Suppressor macrophage treated with lipopolysaccharide for 4 hours (primary cell): ENCODE data around the gene SLC25A27.
A peak's percentile ranks its signal among the peaks of the same experiment; 100 is the strongest.
"Not testable (repeated sequence)": the region's sequence is repeated elsewhere in the genome, so short reads cannot be mapped to it uniquely, and the experiment has no call there.

Source experiments
- DNase-seq: peaks from one replicate; pipeline ENCODE4 v3.0.0-alpha.2; 2020

SLC25A27 gene

GRCh38 chr6:46652603-46653438 lies at the start of gene SLC25A27, which contains the start of gene CYP39A1:
Gene SLC25A27 (plus strand): TSS chr6:46652975. CDS start chr6:46653193, 218 bp downstream.
Gene CYP39A1 (minus strand): TSS chr6:46652818. CDS start chr6:46652582, 236 bp downstream.
- DNase-seq, result peak; percentile 90

- DNase-seq, result no peak
These were observed 47.5 kb upstream of the SLC25A27 start for GRCh38 chr6:46605091-46605797.

- DNase-seq, result no peak
These were observed 46.4 kb upstream of the SLC25A27 start for GRCh38 chr6:46606338-46606737.

- no peak for DNase-seq
These were observed 41.8 kb upstream of the SLC25A27 start for GRCh38 chr6:46610862-46611553.

GRCh38 chr6:46612645-46613044 lies 40.1 kb upstream of the SLC25A27 start:
- DNase-seq, result no peak

GRCh38 chr6:46618726-46619125 lies 34.0 kb upstream of the SLC25A27 start:
- DNase-seq, result no peak

GRCh38 chr6:46626228-46626909 lies 26.4 kb upstream of the SLC25A27 start:
- peak; percentile 36 for DNase-seq

- no peak for DNase-seq
These were observed 25.8 kb upstream of the SLC25A27 start for GRCh38 chr6:46626976-46627375.

- no peak for DNase-seq
These were observed 24.3 kb upstream of the SLC25A27 start for GRCh38 chr6:46628498-46628897.

GRCh38 chr6:46628976-46629375 lies 23.8 kb upstream of the SLC25A27 start:
- no peak for DNase-seq

GRCh38 chr6:46629691-46630090 lies 23.1 kb upstream of the SLC25A27 start:
- no peak for DNase-seq

- no peak for DNase-seq
These were observed 20.7 kb upstream of the SLC25A27 start for GRCh38 chr6:46632053-46632452.

- no peak for DNase-seq
These were observed 17.3 kb upstream of the SLC25A27 start for GRCh38 chr6:46635462-46635861.

GRCh38 chr6:46637145-46637544 lies 15.6 kb upstream of the SLC25A27 start:
- DNase-seq, result no peak

GRCh38 chr6:46637933-46638332 lies 14.8 kb upstream of the SLC25A27 start:
- no peak for DNase-seq

- DNase-seq, result no peak
These were observed 14.1 kb upstream of the SLC25A27 start for GRCh38 chr6:46638650-46639049.

- DNase-seq, result no peak
These were observed 9.6 kb upstream of the SLC25A27 start for GRCh38 chr6:46642928-46643751.

- no peak for DNase-seq
These were observed 7.5 kb upstream of the SLC25A27 start for GRCh38 chr6:46645265-46645664.

GRCh38 chr6:46648108-46648507 lies 4.7 kb upstream of the SLC25A27 start:
- DNase-seq, result not testable (repeated sequence)

- no peak for DNase-seq
These were observed 3.8 kb upstream of the SLC25A27 start for GRCh38 chr6:46648869-46649492.

- no peak for DNase-seq
These were observed 1.8 kb upstream of the SLC25A27 start for GRCh38 chr6:46651006-46651405.
